GM23248 (cell line): ENCODE data around the gene RNFT2.

Experiments
- EZH2 ChIP-seq: fragments of 200-600 bp; sonication (generic); IDR thresholded peaks from 2 replicates; pipeline ENCODE4 v1.6.1; 2018; ENCODE audit warnings: antibody characterized with exemption, mild to moderate bottlenecking; ENCODE audit not compliant: insufficient read depth, poor library complexity, severe bottlenecking
- EZH2phosphoT487 ChIP-seq: fragments of 200-600 bp; sonication (generic); IDR thresholded peaks from 2 replicates; pipeline ENCODE4 v1.6.1; 2018; ENCODE audit warnings: antibody characterized with exemption, moderate library complexity, mild to moderate bottlenecking, low read depth; ENCODE audit not compliant: insufficient read depth

DNA sequence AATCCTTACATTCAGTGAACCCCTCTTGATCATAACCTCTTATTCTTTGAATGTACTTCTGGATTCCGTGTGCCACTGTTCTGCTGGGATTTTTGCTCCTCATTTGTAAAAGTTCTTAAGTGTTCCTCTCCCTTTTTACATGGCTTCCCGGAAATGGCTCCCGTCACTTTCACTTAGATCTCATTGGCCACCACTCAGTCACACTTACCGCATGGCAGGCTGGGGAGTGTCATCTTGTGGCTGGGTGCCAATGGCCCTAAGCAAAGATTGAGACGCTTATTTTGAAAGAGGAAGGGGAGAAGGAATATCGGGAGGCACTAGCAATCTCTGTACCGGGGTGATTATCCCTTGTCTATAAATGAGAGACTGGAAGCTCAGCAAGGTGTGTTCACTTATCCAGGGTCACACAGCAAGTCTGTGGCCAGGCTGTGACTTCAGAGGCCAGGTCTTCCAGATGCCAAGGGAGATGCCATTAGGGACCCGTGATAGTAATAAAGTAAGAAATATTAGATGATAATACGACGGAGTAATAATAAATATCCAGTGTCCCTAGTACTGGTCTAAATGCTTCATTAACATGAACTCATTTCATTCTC is 68.8 kb downstream of the RNFT2 start:
- TF ChIP-seq EZH2, result no peak
- TF ChIP-seq EZH2phosphoT487, result no peak
